ENCODE results near the gene NXPE1.

GRCh38 chr11:114511538-114511937, 48.1 kb downstream of the NXPE1 start:
- no peak for TF ChIP-seq POLR2A (IDR thresholded peaks at IDR 0.05; ENCODE audit: low read depth, low read length)
- TF ChIP-seq POLR2AphosphoS5 (IDR thresholded peaks at IDR 0.05; ENCODE audit: low read depth, low read length), result no peak
- TF ChIP-seq TAF1 (IDR thresholded peaks at IDR 0.05; ENCODE audit: low read depth, low read length), result no peak
- TF ChIP-seq POU2F2 (IDR thresholded peaks at IDR 0.05; ENCODE audit: low read depth, low read length), result no peak
- TF ChIP-seq PAX5 (IDR thresholded peaks at IDR 0.05; ENCODE audit: insufficient read depth, low read length, severe bottlenecking), result no peak
- TF ChIP-seq SPI1 (IDR thresholded peaks at IDR 0.05; ENCODE audit: low read depth, low read length), result no peak

Data from GM12891 (cell line).